Suppressor macrophage treated with lipopolysaccharide for 4 hours (primary cell): Measurements from ENCODE around the gene SRD5A1.

Experiments
- DNase-seq: peaks from one replicate; pipeline ENCODE4 v3.0.0-alpha.2; 2020

SRD5A1 gene

GRCh38 chr5:6604946-6605345, 28.3 kb upstream of the SRD5A1 start:
- DNase-seq, result no peak

- DNase-seq, result peak; percentile 19
Measured at GRCh38 chr5:6606884-6607558, 26.2 kb upstream of the SRD5A1 start.

GRCh38 chr5:6607559-6607936, 25.7 kb upstream of the SRD5A1 start:
- DNase-seq, result no peak

GRCh38 chr5:6608016-6608415, 25.2 kb upstream of the SRD5A1 start:
- DNase-seq, result no peak

- no peak for DNase-seq
Measured at GRCh38 chr5:6611334-6612256, 21.6 kb upstream of the SRD5A1 start.

GRCh38 chr5:6615034-6615815, 18.0 kb upstream of the SRD5A1 start:
- DNase-seq, result no peak

- DNase-seq, result no peak
Measured at GRCh38 chr5:6616632-6617031, 16.6 kb upstream of the SRD5A1 start.

- DNase-seq, result no peak
Measured at GRCh38 chr5:6623228-6623627, 10.0 kb upstream of the SRD5A1 start.

- no peak for DNase-seq
Measured at GRCh38 chr5:6623941-6624340, 9.3 kb upstream of the SRD5A1 start.

GRCh38 chr5:6626508-6626907, 6.7 kb upstream of the SRD5A1 start:
- DNase-seq, result no peak

GRCh38 chr5:6631441-6631840, 1.8 kb upstream of the SRD5A1 start:
- DNase-seq, result no peak

GRCh38 chr5:6632324-6632887, 834 bp upstream of the SRD5A1 start:
- DNase-seq, result peak; percentile 44

GRCh38 chr5:6633469-6634245, 417 bp downstream of the SRD5A1 start:
- peak; percentile 46 for DNase-seq

- peak; percentile 55 for DNase-seq
Measured at GRCh38 chr5:6634306-6634705, 1.1 kb downstream of the SRD5A1 start.

- no peak for DNase-seq
Measured at GRCh38 chr5:6634788-6635430, 1.7 kb downstream of the SRD5A1 start.

- DNase-seq, result no peak
Measured at GRCh38 chr5:6636293-6636692, 3.1 kb downstream of the SRD5A1 start.

- no peak for DNase-seq
Measured at GRCh38 chr5:6637022-6637421, 3.8 kb downstream of the SRD5A1 start.

GRCh38 chr5:6637590-6637989, 4.3 kb downstream of the SRD5A1 start:
- no peak for DNase-seq

GRCh38 chr5:6638236-6638635, 5.0 kb downstream of the SRD5A1 start:
- peak; percentile 23 for DNase-seq

GRCh38 chr5:6642655-6643054, 9.4 kb downstream of the SRD5A1 start:
- no peak for DNase-seq

GRCh38 chr5:6644794-6645241, 11.6 kb downstream of the SRD5A1 start:
- peak; percentile 56 for DNase-seq
